ENCODE data around the gene ZNF639. TPM values are rescaled to one million over a fixed set of nuclear protein-coding genes. Genes with fewer than 3 reads are reported as not detected.

The ZNF639 gene
- total and polyA plus RNA-seq, 10 of the 15 experiments (the other 5 are each of a cell fraction or from before 2014, with no cell fraction given), result 16.3 to 61.2 (median 35.3) TPM

GRCh38 chr3:179376474-179376873 lies 53.6 kb downstream of the ZNF639 start:
- ChIA-PET CTCF (no interaction called here), RAD21 (ENCODE audit: unreplicated experiment) (no interaction called here), POLR2A (no interaction called here), SMC1A (ENCODE audit: uncharacterized antibody, unreplicated experiment) (interaction anchor here (1.0 to 1.2 kb wide), 2 partner anchors 13 to 65 kb away, joined by 3 read pairs; no protein-coding TSS in a partner anchor)
- ATAC-seq, result no peak
- in situ Hi-C loops (cut with MboI) (no loop called here), intact Hi-C loops (cut with micrococcal nuclease; ENCODE audit: unreplicated experiment) (no loop called here)
- Histone ChIP-seq H3K4me2 (ENCODE audit: control insufficient read depth, insufficient read depth) (no peak overlapping the region), H3K4me1 (ENCODE audit: control insufficient read depth, insufficient read depth, low read length) (no peaks in the 10 kb centered on the region), H3K4me3 (no peak overlapping the region), H3K79me2 (ENCODE audit: control insufficient read depth, insufficient read depth, low read length) (no peaks in the 10 kb centered on the region), H3K27ac (ENCODE audit: control insufficient read depth, insufficient read depth) (no peak overlapping the region), H3K9ac (ENCODE audit: control insufficient read depth, insufficient read depth, low read length) (no peak overlapping the region), H2AFZ (ENCODE audit: control insufficient read depth, low read depth, low read length) (no peak overlapping the region), H3K36me3 (ENCODE audit: control insufficient read depth in 2 of 2, insufficient read depth in 2 of 2, low read length in 1 of 2) (peaks cover 9 to 31% of the 10 kb centered on the region in 2 experiments; a peak in 3 of 4 replicates), H3K9me3 (replicated peaks; ENCODE audit: control insufficient read depth, insufficient read depth, low read length) (peaks cover 1% of the 10 kb centered on the region; the same call in 1 of the 3 replicates), H3K27me3 (replicated peaks in 1 of 2; ENCODE audit: control insufficient read depth in 2 of 2, insufficient read depth in 2 of 2, low read length in 1 of 2) (no peaks in the 10 kb centered on the region), H4K20me1 (ENCODE audit: control insufficient read depth, insufficient read depth) (no peaks in the 10 kb centered on the region)
- WGBS (ENCODE audit: insufficient coverage, insufficient replicate concordance, low lambda C conversion rate, missing lambda C conversion rate), result 100% methylated on average over 1 of the region's 1 CpG
- DNase-seq (ENCODE audit: low read depth, low spot score), result no peak
- no TSS peak for BruUV-seq (replicated peaks)
- FAIRE-seq, result no peak
- no peak for TF ChIP-seq E2F8 (IDR thresholded peaks at IDR 0.05; ENCODE audit: low read depth, partially characterized antibody)
- TF ChIP-seq FOXK2 (IDR thresholded peaks at IDR 0.05), result no peak
- TF ChIP-seq SUZ12 (IDR thresholded peaks at IDR 0.05; ENCODE audit: unreplicated experiment), result no peak
- no peak for TF ChIP-seq ATF7 (IDR thresholded peaks at IDR 0.05; ENCODE audit: low read depth)
- TF ChIP-seq ZNF24 (IDR thresholded peaks at IDR 0.05), result no peak
- TF ChIP-seq LARP7 (IDR thresholded peaks at IDR 0.05), result no peak
- no peak for TF ChIP-seq CHD4 (IDR thresholded peaks at IDR 0.05)
- no peak for TF ChIP-seq POLR2AphosphoS2 (IDR thresholded peaks at IDR 0.05; ENCODE audit: low read depth, low read length)
- no peak for TF ChIP-seq KAT2A (conservative IDR thresholded peaks at IDR 0.05; ENCODE audit: control insufficient read depth, low read depth, low read length)
- no peak for TF ChIP-seq MEF2B (IDR thresholded peaks at IDR 0.05; ENCODE audit: partially characterized antibody, poor library complexity, severe bottlenecking)
- TF ChIP-seq IKZF2 (IDR thresholded peaks at IDR 0.05), result no peak
- no peak for TF ChIP-seq NR2C2 (IDR thresholded peaks at IDR 0.05; ENCODE audit: borderline replicate concordance, control insufficient read depth, insufficient read length, low read depth)
- no peak for TF ChIP-seq CUX1 (IDR thresholded peaks at IDR 0.05; ENCODE audit: insufficient replicate concordance, low read depth, low read length)
- TF ChIP-seq ZNF384 (IDR thresholded peaks at IDR 0.05; ENCODE audit: borderline replicate concordance, low read depth, low read length), result no peak
- no peak for TF ChIP-seq WRNIP1 (IDR thresholded peaks at IDR 0.05; ENCODE audit: borderline replicate concordance, low read depth, low read length)

Measured in GM12878 (cell line).